ENCODE results near the gene ROR1.

The ROR1 gene

DNA sequence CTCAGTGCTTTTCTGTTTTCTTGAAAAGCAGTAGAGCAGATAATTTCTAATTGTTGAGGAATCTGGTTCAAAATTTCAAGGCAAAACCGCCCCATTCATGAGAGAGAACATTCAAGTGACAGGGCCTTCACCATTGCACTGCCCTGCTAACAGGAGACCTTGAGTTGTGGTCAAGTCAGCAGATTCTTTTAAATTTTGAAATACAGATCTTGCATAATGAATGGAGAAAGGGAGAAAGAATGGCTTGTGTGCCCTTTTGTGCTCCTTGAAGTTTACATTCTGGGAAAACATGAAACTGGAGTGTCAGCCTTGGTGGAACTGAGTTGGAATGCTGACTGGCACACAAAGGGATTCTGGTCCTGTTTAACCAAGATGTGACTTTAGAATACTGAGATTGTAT is 265.1 kb downstream of the ROR1 start:
- DNase-seq, result no peak

DNA sequence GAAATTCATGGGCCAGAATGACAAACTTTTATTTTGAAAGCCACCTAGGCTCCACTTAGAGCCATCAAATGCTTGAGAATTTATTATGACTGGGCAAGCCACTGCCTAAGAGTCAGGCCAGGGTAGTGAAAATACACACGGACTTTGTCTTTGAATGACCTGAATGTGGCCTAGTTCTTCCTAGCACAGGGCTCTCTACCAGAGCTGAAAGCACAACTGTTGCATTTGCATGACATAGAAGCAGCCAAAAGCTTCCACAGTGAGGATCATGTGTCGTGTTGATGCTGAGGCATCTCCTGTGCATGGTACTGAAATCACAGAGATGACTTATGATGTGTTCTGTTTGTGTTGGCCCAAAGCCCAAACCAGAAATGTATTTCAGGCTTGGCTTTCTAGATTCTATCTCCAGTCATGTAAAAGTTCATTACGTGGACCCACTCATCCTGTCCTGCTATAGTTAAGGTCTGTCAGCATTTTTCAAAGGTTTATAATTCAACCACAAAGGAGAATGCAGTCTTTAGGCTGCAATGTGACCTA is 265.6 kb downstream of the ROR1 start:
- DNase-seq, result no peak

GRCh38 chr1:64041371-64042131 is 267.7 kb downstream of the ROR1 start:
- DNase-seq, result peak; percentile 15

DNA sequence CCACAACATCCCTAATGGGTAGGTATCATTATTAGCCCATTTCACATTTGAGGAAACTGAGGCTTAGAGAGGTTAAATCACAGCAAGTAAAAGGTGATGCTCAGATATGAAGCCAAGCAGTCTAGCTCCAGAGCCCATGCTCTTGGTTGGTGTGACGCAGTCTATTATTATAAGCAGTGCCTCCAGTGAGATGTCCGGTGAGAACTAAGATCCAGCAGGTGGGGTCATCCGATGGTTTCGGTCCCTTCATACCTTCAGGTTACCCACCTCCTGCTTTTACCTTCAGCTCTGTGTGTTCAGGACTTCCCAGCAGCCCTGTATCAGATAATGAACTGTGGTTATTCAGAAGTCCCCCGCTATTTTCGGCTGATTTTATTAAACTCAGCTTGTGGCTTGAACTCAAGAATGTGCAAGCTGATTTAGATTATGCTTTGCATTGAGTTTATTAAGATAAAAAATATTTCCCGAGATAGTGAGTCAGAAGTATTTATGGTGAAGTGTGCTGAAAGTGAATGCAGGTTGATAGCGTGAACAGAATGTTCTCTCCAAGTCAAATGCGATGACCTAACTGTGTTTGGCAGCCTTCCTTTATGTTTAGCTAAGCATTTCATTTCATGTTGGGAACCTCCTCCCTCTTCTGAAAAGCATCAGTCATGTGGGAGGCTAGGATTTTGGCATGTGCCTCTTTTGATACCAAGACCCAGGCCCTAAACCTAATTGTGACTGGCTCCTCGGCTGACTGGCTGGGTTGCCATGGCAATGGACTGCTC is 268.7 kb downstream of the ROR1 start:
- no peak for DNase-seq

DNA sequence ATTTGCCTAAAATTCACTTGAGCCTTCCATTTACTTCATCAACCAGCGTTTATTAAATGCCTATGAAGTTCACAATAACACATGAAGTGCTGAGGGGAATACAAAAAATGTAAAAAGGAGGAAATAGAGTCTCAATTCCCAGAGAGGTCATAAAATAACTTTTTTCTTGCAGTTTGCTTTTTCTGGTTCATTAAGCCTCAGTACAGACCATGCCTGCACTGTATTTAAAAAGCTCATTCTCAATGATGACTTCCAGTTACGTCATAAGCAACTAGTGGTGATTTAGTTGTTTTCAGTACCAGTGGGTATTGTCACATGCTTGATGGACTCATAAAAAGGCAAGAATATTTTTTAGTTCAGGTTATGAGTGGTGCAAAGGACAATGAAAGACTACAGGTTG is 269.5 kb downstream of the ROR1 start:
- DNase-seq, result no peak

DNA sequence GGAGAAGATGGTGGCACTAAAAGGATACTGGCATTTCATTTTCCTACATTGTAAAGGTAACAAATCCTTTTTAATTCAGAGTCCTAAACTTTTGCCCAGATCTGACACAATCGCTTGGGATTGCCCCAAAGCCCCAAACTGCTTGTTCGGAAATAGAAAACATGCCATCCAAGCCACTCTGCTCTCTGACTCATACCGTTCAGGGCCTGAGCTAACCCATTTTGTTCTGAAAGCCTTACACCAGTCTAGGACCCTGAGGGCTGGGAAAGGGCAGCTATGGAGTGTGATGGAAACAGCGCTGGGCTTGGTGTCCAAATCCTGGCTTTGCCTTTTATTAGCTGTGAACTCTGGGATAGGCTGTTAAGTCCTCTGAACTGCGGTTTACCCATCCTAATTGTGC is 270.2 kb downstream of the ROR1 start:
- no peak for DNase-seq

DNA sequence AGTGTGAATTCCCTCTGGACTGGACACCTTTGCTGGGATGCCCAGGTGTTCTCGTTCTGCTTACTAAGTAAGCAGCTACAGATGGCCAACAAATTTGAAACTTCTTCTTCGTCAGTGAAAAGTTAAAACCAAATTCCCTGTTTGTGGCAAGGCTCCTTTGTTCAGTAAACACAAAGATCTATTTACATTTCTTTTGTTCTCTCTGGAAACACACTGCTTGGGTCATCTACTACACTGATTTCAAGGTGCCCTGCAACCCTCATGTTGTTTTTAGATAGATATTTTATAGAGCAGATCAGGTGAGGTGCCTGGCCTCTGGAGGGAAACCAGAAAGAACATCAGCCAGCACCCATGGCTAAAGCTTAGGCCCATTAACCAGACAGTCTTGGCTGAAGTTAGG is 272.4 kb downstream of the ROR1 start:
- no peak for DNase-seq

GRCh38 chr1:64046891-64047290 is 273.1 kb downstream of the ROR1 start:
- DNase-seq, result no peak

GRCh38 chr1:64047549-64047996 is 273.8 kb downstream of the ROR1 start:
- DNase-seq, result no peak

DNA sequence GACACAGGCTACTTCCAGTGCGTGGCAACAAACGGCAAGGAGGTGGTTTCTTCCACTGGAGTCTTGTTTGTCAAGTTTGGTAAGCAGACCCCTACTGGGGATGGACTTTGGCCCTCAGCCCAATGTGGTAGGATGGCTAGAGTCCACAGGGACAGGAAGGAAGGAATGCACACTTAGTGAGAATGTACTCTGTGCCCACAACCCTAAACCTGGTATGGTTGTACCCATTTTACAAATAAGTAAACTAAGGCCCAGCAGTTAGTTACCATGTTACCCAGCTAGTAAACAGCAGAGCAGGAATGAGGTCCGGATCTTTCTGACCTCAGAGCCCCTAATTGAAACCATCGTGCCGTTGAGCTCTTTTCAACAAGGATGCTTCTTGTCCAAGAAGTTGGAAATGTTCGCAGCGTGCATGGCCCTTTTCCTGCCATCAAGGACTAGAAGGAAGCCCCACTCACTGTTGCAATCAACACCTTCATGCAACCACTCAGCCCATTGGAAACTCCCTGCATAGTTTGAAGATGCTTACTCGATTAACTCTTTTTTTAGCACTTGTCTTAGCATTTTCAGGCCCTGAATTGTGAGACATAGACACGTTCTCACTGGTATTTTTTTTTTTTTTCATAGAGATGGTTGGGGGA is 276.2 kb downstream of the ROR1 start:
- DNase-seq, result no peak

- DNase-seq, result no peak
Observed at GRCh38 chr1:64050601-64051000, 276.8 kb downstream of the ROR1 start.

DNA sequence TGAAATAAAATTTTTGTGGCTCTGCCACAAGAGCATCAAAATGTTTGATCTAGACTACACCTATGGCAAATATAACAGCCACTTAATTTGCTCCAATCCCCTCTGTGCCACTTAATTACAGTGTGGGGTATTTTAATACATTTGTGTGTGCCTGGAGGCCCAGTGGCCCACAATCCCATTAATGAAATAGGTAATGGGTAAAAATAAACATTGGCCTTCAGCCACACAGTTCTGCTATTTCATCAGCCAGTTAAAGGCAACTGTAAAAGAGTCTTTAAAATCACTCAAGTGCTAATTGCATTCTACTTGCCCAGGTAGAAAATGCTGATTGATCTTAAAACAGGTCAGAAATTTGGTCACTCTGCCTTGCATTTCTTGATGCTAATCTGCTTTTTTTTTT is 278.0 kb downstream of the ROR1 start:
- no peak for DNase-seq

GRCh38 chr1:64052777-64053176 is 279.0 kb downstream of the ROR1 start:
- no peak for DNase-seq

- DNase-seq, result no peak
Observed at GRCh38 chr1:64055310-64055709, 281.5 kb downstream of the ROR1 start.

- DNase-seq, result no peak
Observed at GRCh38 chr1:64059556-64059955, 285.7 kb downstream of the ROR1 start.

DNA sequence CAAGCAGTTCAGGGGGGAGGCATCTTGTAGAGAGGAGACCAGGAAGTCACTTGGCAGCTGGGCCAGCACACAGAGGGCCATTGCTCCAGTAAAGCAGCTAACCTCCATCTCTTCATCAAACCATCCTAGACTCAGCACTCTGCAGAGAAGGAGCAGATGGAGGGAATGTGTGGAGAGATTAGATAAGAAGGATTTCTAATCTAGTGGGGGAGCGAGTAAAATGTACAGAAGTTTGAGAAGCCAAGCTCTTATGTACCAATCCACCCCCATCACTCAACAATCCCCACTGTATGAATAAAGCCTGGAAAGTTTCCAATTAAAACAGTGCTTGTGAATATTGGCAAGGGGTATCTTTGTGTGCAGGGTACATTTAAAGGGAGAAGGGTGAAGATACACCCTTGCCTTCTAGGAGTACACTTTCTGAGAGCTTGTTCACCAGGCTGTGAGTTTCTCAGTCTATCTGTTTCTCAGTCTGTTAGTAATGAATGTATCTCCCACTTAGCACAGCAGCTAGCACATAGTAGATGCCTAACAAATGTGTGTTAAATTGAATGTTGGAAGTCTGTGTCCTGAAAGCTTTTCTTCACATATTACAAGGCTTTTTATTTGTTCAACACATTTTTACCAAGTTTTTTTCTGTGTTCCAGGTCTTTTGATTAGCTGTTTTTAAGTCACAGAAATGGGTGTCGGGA is 286.9 kb downstream of the ROR1 start:
- no peak for DNase-seq

DNA sequence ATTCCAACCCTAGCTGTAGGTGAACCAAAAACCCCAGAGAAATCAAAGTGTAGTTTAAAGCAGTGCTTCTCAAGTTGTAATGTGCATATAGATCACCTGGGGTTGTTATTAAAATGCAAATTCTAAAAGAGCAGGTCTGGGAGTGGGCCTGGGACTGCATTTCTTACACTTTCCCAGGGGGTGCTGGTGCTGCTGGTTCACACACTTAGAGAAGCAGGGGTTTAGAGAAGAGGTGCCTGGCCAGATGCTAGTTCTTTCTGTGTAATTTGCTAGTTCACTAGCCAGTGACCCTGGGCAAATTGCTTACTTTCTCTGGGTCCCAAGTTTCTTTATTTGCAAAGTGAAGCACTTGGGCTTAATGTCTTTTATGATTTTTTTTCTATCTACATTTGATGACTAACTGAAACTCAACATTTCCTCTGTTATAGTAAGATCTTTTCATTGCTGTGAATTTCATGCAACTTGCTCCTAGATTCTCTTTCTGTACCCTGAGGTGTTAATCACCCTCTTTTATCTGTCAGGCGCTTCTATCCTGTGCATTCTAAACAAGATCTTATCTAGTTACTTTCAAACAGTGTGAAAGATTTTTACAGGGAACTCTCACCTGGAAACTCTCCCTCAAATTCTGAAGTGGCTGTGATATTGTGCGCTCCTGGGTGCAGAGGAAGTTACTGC is 287.8 kb downstream of the ROR1 start:
- DNase-seq, result no peak

GRCh38 chr1:64062529-64062928 is 288.7 kb downstream of the ROR1 start:
- no peak for DNase-seq

DNA sequence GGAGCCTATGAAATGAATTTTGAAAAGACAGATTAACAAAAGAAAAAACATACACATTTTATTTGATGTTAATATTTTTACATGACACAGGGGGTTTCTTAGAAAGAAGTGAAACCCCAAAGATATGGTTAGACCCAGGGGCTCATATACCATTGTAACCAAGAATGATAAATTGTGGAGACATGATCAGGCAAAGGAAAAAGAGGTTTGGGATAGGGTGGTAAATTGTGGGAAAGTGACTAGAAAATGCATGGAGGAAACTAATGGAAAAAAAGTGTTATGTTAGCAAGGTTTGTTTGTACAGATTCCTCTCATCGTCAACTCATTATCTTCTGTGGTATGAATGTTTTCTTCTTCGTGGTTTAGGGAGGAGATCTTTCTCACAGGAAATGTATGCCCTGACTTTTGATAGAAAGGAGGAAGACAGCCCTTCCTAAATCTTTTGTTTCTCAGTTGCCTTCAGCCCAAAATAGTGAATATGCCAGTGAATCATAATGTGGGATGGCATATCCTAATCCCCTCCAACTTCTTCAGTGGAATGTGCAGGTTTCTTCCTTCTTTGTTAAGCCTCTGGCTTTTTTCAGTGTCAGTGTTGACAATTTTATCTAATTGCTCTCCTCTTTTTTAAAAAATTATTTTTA is 289.2 kb downstream of the ROR1 start:
- DNase-seq, result no peak

- no peak for DNase-seq
Observed at GRCh38 chr1:64065571-64065970, 291.8 kb downstream of the ROR1 start.

DNA sequence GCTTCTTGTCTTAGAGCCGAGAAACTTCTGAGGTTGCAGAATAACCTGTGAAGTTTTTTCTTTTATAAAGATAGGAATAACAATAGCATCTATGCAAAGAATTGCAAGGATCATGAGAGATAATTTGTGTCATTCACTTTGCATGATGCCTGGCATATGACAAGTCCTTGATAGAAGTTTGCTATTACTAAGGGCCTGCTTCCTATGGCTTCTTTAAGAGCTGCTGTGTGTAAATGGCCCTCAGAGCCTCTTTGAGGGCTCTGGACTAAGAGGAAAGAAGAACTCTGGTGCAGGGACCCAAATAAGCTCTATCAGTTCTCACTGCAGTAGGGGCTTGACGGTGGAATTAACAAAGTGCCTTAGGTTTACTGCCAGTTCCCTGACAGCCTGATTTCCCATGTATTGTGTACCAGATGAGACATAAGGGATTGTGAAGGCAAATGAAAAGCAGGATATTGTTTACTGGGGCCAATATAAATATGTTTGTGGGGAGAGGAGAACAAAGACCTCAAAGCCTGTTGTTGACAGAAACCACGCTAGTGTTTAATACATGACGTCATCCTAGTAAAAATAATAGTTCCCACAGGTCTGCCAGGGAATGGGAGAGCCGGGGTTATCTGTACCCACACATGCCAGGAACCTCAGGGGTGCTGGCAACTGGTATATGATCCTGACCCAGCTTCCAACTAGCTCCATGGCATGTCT is 298.4 kb downstream of the ROR1 start:
- no peak for DNase-seq

All from NCI-H2227 treated with DMSO at 0.1 percent for 48 hours (cell line).